Spleen (tissue), 11 donors: ENCODE data around the gene PSAT1. TPM values are rescaled to one million over a fixed set of nuclear protein-coding genes. Genes with fewer than 3 reads are reported as not detected.

Source experiments
- DNase-seq: peaks from one replicate; pipeline ENCODE4 v3.0.0-alpha.2; 2020
- H3K27ac ChIP-seq, 8 donors: fragments of 200-600 bp; sonication (generic) in 7 of 8; 1 replicate in 4 of 8; 2 replicates in 4 of 8; pipeline versions ENCODE4 v1.5.0 to v1.8.0; 2016 to 2021; ENCODE audit warnings: inconsistent platforms in 4 of 8, mild to moderate bottlenecking in 4 of 8, moderate library complexity in 1 of 8
- H3K27me3 ChIP-seq, 7 donors: fragments of 200-600 bp; sonication (generic) in 6 of 7; replicated peaks in 1 of 7; 1 replicate in 4 of 7; 2 replicates in 3 of 7; pipeline versions ENCODE4 v1.5.0 to v1.8.0; 2016 to 2021; ENCODE audit warnings: inconsistent platforms in 3 of 7, mild to moderate bottlenecking in 1 of 7
- H3K36me3 ChIP-seq, 6 donors: fragments of 200-600 bp; sonication (generic) in 5 of 6; 1 replicate in 4 of 6; 2 replicates in 2 of 6; pipeline versions ENCODE4 v1.5.0 to v1.8.0; 2016 to 2021; ENCODE audit warnings: inconsistent platforms in 2 of 6
- H3K4me1 ChIP-seq, 6 donors: fragments of 200-600 bp; sonication (generic) in 5 of 6; 1 replicate in 3 of 6; 2 replicates in 3 of 6; pipeline versions ENCODE4 v1.5.0 to v1.8.0; 2016 to 2021; ENCODE audit warnings: inconsistent platforms in 3 of 6
- H3K4me3 ChIP-seq, 8 donors: fragments of 200-600 bp; sonication (generic) in 7 of 8; 1 replicate in 4 of 8; 2 replicates in 4 of 8; pipeline versions ENCODE4 v1.5.0 to v1.8.0; 2016 to 2021; ENCODE audit warnings: inconsistent platforms in 4 of 8, mild to moderate bottlenecking in 4 of 8, moderate library complexity in 2 of 8
- H3K9me3 ChIP-seq, 8 donors: fragments of 200-600 bp; sonication (generic) in 7 of 8; 1 replicate in 4 of 8; 2 replicates in 4 of 8; pipeline versions ENCODE4 v1.5.0 to v1.8.0; 2016 to 2021; ENCODE audit warnings: inconsistent platforms in 4 of 8
- CTCF ChIP-seq, 11 experiments: fragments of 200-600 bp in 7 of 11; fragments of 450-650 bp in 4 of 11; sonication (generic) in 4 of 11; IDR thresholded peaks in 8 of 11; conservative IDR thresholded peaks in 3 of 11; 1 replicate in 7 of 11; 2 replicates in 4 of 11; pipeline versions ENCODE4 v1.4.0 to v1.8.0; 2016 to 2021; ENCODE audit warnings: antibody characterized with exemption in 11 of 11, inconsistent platforms in 4 of 11, mild to moderate bottlenecking in 1 of 11
- POLR2A ChIP-seq, 3 donors: fragments of 450-650 bp; IDR thresholded peaks; one replicate each; pipeline ENCODE4 v1.5.1; 2017; ENCODE audit warnings: antibody characterized with exemption in 3 of 3, mild to moderate bottlenecking in 1 of 3
- POLR2AphosphoS5 ChIP-seq, 3 donors: sonication (generic); formaldehyde crosslinking; IDR thresholded peaks; one replicate each; pipeline ENCODE4 v1.5.1; 2017; ENCODE audit warnings: antibody characterized with exemption in 3 of 3
- WGBS, 5 donors: extraction: QIAGEN DNeasy Blood & Tissue Kit in 3 of 5; methylation state at CpG; one replicate each; pipeline versions ENCODE4 v1.1.5 to v1.1.7; 2013 to 2018; 5-methylcytosine and 5-hydroxymethylcytosine counted together
- intact Hi-C: fragments of 100-400 bp; cut with DNase I; formaldehyde crosslinking; loops from one replicate; pipeline ENCODE4 v1.15.0; 2023; ENCODE audit warnings: low total_unique reads
- polyA plus RNA-seq, 3 donors: library from polyadenylated mRNA; stranded (reverse); fragments of 200-250 nt; gene quantifications; one replicate each; pipeline ENCODE4 v1.2.1, GENCODE V29; 2013
- total RNA-seq, 7 donors: library from RNA; depleted of rRNA in 3 of 7; stranded (reverse); fragments of >200 nt in 3 of 7; fragmentation: NEBNext Ultra II Directional in 4 of 7; extraction: Animal tissue kit (Norgen Biotek cat#: 25700) in 4 of 7; gene quantifications; one replicate each; pipeline versions ENCODE4 v1.1.0 to v1.2.1, GENCODE V29; 2016 to 2021
- donor health status: healthy with polysubstance abuse.
- donor health status: DM: no; HTN: no; CAD: no; lungs with moderate emphysema.
- donor health status: DM: no; HTN: no; CAD: no.
- donor health status: Bipolar disorder and iron deficiency.
- donor health status: healthy.
- donor health status: DM: no; HTN: no; CAD: no.
- donor health status: DM: yes; HTN: yes; CAD: no.

Gene PSAT1
- total and polyA plus RNA-seq, 10 donors, result 2.7 to 14.0 (median 6.6) TPM

DNA sequence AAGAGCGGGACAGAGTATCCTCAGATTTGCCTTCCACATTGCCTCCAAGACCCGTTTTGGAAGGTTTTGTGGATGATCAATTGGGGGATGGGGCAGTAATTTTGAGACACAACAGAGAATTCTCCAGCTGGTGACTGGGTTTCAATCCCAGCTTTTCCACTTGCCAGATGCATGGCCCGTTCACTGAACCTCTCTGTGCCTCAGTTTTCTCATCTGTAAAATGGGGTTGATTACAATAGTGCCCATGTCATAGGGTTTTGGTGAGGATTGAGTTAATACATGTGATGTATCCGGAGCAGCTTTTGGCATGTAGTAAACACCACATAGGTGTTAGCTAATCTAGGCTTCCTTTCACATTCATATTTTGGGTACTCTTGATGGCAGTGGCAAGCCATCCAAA lies 59.7 kb downstream of the PSAT1 start:
- H3K4me3 ChIP-seq, result no peak overlapping the region
- WGBS, 5 donors, result 65 to 92% (median 85%) methylated on average over 4 of the region's 4 CpGs
- DNase-seq, result no peak
- no peaks in the 10 kb centered on the region for H3K9me3 ChIP-seq
- no peaks in the 10 kb centered on the region for H3K36me3 ChIP-seq
- no peak overlapping the region for H3K27ac ChIP-seq
- H3K4me1 ChIP-seq, result no peaks in the 10 kb centered on the region
- H3K27me3 ChIP-seq, result no peaks in the 10 kb centered on the region
- TF ChIP-seq CTCF (IDR thresholded peaks at IDR 0.05 in 8 of 11, conservative IDR thresholded peaks at IDR 0.05 in 3 of 11), result no peak
- no peak for TF ChIP-seq POLR2AphosphoS5 (IDR thresholded peaks at IDR 0.05)
- intact Hi-C loops, result no loop called here

GRCh38 chr9:78357165-78357873 lies 60.4 kb downstream of the PSAT1 start:
- intact Hi-C loops, result no loop called here
- no peak for TF ChIP-seq POLR2A (IDR thresholded peaks at IDR 0.05)
- no peak for TF ChIP-seq CTCF (IDR thresholded peaks at IDR 0.05 in 8 of 11, conservative IDR thresholded peaks at IDR 0.05 in 3 of 11)
- TF ChIP-seq POLR2AphosphoS5 (IDR thresholded peaks at IDR 0.05), result no peak
- Histone ChIP-seq H3K4me3 (no peak overlapping the region), H3K27me3 (no peaks in the 10 kb centered on the region), H3K4me1 (no peaks in the 10 kb centered on the region), H3K36me3 (no peaks in the 10 kb centered on the region), H3K9me3 (no peaks in the 10 kb centered on the region), H3K27ac (no peak overlapping the region)
- DNase-seq, result no peak
- 87 to 92% (median 90%) methylated on average over 9 to 23 of the region's 23 CpGs for WGBS, 5 donors

GRCh38 chr9:78358329-78359051 lies 61.6 kb downstream of the PSAT1 start:
- H3K27me3 ChIP-seq, result no peaks in the 10 kb centered on the region
- no peaks in the 10 kb centered on the region for H3K9me3 ChIP-seq
- WGBS, 5 donors, result 90 to 96% (median 92%) methylated on average over 13 to 17 of the region's 17 CpGs
- H3K4me3 ChIP-seq, result no peak overlapping the region
- no peaks in the 10 kb centered on the region for H3K36me3 ChIP-seq
- no peak for TF ChIP-seq POLR2A (IDR thresholded peaks at IDR 0.05)
- TF ChIP-seq POLR2AphosphoS5 (IDR thresholded peaks at IDR 0.05), result no peak
- TF ChIP-seq CTCF (IDR thresholded peaks at IDR 0.05 in 8 of 11, conservative IDR thresholded peaks at IDR 0.05 in 3 of 11), result no peak
- intact Hi-C loops, result no loop called here
- H3K27ac ChIP-seq, result no peak overlapping the region
- DNase-seq, result no peak
- no peaks in the 10 kb centered on the region for H3K4me1 ChIP-seq

DNA sequence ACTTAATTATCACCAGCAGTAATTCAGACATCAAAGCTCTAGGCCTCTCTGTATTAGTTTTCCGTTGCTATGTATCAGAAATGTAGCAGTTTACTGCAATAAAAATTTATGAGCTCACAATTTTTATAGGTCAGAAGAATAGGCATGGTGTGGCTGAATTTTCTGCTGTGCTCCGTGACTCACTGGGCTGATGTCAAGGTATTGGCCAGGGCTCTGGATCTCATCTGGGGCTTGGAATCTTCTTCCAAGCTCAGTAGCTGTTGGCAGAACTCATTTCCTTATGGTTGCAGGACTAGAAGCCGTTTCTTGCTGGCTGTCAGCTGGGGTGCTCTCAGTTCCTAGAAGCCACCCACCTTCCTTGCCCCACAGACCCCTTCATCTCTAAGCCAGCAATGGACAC lies 66.3 kb downstream of the PSAT1 start:
- no peak for DNase-seq
- no peaks in the 10 kb centered on the region for H3K27me3 ChIP-seq
- H3K36me3 ChIP-seq, result no peaks in the 10 kb centered on the region
- no peak overlapping the region for H3K4me3 ChIP-seq
- no peak overlapping the region for H3K27ac ChIP-seq
- H3K4me1 ChIP-seq, result no peaks in the 10 kb centered on the region
- intact Hi-C loops, result no loop called here
- no peaks in the 10 kb centered on the region for H3K9me3 ChIP-seq
- 79 to 92% (median 85%) methylated on average over 3 of the region's 3 CpGs for WGBS, 5 donors
- TF ChIP-seq POLR2A (IDR thresholded peaks at IDR 0.05) (no peak), POLR2AphosphoS5 (IDR thresholded peaks at IDR 0.05) (no peak), CTCF (IDR thresholded peaks at IDR 0.05 in 8 of 11, conservative IDR thresholded peaks at IDR 0.05 in 3 of 11) (no peak)
